HG03354 (cell line): ENCODE data around the gene BHLHE23.
"Not testable (repeated sequence)": the region's sequence is repeated elsewhere in the genome, so short reads cannot be mapped to it uniquely, and the experiment has no call there.

Experiments
- ATAC-seq: cut with Tn5 transposase; IDR thresholded peaks from one replicate; pipeline ENCODE4 v1.9.1; 2021; ENCODE audit warnings: mild to moderate bottlenecking; ENCODE audit not compliant: unreplicated experiment, poor library complexity, severe bottlenecking

Gene BHLHE23

GRCh38 chr20:62966212-62967148, 40.3 kb downstream of the BHLHE23 start:
- ATAC-seq: no peak

DNA sequence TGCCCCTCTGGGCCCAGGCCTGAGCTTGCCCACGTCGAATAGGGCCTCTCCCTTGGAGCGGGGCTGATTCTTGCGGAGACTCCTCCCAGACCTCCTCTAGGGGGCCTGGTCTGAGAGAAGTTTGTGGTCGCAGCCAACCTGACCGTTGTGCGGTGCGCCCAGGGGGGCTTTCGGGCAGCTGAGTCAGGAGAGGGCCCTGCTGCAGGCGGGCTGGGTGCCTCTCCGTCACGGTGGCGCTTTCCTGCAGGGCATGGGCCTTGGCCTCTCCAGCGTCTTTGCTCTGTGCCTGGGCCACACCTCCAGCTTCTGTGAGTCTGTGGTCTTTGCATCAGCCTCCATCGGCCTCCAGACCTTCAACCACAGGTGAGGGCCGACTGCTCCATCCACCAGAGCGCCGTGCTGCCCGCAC, 41.4 kb downstream of the BHLHE23 start:
- ATAC-seq: no peak

GRCh38 chr20:62964700-62965099, 42.1 kb downstream of the BHLHE23 start:
- ATAC-seq: no peak

DNA sequence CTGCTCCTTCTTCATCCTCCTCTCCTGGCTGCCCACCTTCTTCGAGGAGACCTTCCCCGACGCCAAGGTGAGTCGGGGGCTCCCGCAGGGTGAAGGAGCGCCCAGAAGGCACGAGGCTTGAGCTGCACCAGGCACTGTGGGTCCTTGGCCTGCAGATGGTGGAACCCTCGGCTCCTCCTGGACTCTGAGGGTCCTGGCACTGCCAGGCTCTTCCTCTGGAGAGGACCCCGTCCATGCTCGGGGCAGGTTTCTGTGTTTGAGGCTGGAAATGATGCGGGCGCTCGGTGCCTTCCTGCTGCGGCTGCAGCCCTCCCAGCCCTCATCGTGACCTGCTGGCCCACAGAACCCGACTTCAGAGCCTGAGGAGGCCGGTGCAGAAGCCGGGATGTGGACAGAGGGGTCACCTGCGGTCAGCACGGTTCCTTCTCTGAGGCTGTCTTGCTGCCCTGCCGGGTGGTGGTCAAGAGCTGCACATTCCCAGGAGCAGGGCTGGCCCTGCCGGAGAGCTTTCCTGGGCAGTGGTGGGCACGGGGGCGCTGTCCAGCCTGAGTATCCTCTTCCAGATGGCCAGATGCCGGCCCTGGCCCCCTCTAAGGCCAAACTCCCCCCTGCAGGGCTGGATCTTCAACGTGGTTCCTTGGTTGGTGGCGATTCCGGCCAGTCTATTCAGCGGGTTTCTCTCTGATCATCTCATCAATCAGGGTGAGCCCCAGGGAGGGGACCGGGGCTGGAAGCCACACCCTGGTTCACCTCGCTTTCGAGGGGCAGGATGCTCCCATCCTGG, 43.0 kb downstream of the BHLHE23 start:
- ATAC-seq: no peak

DNA sequence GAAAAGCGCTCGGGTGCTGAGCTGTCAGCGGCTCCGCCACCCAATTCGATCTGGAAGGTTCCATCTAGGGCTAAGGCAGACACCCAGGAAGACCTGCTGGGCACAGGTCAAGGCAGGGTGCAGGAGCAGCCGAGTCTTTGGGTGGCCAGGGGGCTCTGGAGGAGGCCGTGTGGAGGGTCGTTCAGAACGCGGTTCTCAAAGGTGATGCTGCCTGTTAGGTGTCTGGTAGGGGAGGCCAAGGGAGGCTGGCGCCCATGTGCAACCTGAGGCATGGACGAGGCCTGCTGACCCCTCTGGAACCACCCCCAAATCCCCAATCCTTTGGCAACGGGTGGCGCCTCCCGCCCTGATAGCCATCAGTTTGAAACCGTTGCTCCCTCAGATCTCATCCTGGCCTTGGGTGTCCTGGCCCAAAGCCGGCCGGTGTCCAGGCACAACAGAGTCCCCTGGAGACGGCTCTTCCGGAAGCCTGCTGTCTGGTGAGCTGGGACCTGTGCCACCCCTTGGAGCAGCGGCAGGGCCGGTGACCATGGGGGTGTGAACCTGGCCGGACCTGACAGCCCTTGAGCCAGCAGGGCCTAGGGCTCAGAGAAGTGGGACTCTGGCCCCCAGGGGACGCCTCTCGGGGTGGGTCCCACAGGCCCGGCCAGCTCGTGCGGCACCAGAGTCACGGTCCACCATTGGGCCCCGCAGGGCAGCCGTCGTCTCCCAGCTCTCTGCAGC, 43.7 kb downstream of the BHLHE23 start:
- ATAC-seq: no peak

- ATAC-seq: no peak
These were observed 44.4 kb downstream of the BHLHE23 start for GRCh38 chr20:62962221-62962879.

DNA sequence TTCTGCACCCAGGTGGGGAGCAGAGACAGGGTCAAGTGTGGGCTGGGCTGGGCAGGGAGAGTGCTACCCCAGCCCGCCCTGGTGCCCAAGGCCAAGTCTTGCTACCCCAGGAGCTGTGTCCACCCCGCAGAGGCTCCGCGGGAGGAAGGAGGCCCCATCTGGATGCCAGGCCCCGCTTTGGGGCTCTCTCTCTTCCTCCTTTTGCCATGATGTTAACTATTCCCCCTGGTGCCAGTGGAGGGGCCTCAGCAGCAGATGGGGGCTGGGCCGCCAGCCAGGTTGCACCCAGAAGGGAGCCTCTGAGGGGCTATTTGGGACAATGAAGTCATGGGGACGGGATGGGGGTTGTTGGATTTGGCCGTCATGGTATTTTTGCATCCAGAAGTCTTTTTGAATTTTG, 45.0 kb downstream of the BHLHE23 start:
- ATAC-seq: no peak

- no peak for ATAC-seq
These were observed 45.4 kb downstream of the BHLHE23 start for GRCh38 chr20:62961310-62961783.

DNA sequence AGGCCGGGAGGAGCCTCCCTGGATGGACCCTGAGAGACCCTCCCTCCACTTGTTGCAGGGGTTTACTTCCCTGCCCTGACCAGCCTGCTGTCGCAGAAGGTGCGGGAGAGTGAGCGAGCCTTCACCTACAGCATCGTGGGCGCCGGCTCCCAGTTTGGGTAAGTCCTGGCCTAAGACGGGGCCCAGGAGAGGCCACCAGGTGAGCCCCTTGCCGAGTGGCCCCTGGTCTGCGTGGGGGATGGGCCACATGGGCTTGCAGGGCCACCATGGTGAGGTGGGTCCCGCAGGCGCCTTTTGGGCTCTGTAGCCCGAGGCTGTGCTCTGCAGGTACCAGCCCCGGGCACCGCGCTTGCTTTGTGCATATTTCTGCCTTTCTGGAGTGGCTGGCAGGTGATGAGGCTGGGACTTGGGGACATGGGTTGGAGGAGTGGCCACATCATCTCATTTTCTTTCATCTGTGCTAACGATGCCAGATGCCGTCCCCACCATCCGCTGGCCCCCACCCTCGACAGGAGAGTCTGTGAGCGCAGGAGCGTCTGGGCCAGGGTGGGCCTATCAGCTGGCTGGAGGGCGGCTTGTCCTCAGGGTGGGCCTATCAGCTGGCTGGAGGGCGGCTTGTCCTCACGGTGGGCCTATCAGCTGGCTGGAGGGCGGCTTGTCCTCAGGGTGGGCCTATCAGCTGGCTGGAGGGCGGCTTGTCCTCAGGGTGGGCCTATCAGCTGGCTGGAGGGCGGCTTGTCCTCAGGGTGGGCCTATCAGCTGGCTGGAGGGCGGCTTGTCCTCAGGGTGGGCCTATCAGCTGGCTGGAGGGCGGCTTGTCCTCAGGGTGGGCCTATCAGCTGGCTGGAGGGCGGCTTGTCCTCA, 46.1 kb downstream of the BHLHE23 start:
- not testable (repeated sequence) for ATAC-seq

DNA sequence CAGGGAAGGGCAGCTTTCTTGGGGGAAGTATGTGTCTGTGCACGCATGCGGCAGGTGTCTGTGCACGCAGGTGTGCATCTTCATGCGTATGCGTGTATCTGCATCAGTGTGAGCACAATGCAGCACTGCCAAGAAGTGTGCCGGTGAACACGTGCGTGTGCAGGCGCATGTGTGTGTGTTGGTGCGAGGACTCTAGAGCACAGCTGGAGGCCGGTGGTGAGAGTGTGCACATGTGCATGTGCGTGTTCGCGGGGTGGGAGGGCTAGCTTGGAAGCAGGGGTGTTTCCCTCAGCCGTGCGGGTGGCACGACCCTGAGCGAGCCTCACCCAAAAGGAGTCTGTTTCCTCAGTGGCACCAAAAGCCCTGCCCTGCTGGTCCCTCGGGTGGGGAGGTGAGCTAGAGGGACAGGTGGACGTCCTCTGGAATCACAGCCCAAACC, 46.7 kb downstream of the BHLHE23 start:
- ATAC-seq: no peak

DNA sequence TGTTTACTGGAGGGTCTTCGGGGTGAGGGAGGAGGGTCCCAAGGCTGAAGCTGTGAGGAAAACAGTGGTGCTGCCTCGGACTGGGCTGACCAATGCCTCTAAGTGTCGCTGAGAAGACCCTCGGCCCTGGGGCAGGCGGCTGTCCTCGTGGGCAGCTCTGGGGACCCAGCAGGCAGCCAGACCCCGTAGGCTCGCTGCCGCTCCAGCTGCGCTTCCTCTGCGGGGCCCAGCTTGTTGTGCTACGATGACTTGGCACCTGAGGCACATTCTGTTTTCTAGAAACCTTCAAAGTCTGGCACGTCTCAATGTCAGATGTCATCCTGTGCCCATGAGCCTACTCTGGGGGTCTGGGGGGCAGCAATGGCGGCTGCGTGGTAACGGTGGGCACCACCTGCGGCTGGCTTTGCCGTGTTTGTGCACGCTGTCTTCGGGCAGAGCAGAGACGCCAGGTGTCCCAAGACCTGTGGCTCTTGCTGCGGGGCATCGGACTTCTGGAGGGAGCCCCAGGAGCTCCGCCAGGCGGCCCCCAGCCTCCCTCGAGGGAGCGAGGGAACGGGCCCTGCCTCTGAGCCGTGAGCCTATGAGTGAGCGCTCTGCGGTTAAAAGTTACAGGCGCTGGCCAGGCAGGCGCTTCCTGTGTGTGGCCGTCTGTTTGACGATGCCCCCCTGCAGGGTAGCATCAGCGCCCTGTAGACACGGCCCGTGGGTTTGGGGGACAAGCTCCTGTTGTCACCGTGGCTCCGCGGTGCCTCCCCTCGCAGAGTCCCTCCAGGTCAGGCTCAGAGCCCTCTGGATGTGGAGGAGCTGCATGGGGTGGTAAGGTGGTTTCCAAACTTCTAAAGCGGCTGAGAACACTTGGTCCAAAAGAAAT, 47.4 kb downstream of the BHLHE23 start:
- ATAC-seq: no peak

- no peak for ATAC-seq
These were observed 48.2 kb downstream of the BHLHE23 start for GRCh38 chr20:62958388-62959100.

DNA sequence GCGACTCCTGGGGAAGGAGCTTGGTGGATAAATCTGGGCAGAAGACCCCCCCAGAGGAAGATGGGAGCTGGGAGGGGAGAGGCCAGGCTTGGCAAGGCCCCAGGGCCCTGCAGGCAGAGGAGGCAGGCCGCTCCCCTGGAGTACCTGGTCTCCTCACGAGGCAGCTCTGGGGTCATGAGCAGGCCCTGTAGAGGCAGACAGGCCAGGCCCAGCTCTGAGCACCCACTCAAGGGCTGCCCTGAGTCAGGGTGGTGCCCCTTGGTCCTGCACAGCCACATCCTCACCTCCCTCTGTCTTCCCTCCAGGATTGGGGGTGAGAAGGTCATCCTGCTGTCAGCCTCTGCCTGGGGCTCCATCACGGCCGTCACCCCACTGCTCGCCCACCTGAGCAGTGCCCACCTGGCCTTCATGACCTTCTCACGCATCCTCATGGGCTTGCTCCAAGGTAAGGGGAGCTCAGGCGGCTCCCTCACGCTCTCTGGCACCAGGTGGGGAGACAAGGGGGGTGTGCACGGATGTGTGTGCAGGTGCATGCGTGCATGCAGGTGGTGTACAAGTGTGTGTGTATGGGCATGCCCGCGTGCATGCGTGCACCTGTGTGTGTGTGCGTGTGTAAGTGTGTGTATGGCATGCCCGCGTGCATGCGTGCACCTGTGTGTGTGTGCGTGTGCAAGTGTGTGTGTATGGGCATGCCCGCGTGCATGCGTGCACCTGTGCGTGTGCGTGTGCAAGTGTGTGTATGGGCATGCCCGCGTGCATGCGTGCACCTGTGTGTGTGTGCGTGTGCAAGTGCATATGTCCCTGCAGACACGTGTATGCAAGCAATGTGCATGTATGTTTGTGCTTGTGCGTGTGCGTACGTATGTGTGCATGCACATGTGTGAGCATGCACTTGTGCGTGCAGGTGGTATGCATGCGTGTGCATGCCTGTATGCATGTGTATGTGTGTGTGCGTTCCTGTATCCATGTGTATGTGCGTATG, 49.3 kb downstream of the BHLHE23 start:
- no peak for ATAC-seq

GRCh38 chr20:62956387-62957135, 50.2 kb downstream of the BHLHE23 start:
- ATAC-seq: no peak
